LNCAP (cell line): ENCODE measurements around the gene NPR2.

Experiments
- CTCF ChIP-seq: fragments of 450-650 bp; IDR thresholded peaks from 2 replicates; pipeline ENCODE4 v1.5.1; 2017; ENCODE audit warnings: mild to moderate bottlenecking

NPR2 gene

GRCh38 chr9:35792826-35793225, 1.4 kb downstream of the NPR2 start:
- no peak for TF ChIP-seq CTCF

DNA sequence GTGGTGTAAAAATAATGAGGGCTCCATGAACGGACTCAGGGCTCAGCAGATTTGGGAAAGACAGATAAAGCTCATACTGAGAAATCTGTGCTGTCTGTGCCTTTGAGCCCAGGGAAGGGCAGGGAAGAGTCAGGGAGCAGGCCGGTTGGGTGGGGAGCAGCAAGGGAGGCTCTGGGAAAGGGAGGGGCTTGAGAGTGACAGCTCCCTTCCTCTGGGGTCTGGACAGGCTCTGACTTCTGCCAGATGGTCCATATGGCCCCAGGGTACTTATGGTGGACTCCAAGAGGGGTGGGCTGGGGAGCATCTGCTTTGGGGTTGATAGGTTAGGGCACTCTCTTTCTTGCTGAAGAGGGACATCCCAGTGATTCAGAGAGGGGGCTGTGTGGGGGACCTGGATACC, 2.1 kb downstream of the NPR2 start:
- TF ChIP-seq CTCF: no peak

DNA sequence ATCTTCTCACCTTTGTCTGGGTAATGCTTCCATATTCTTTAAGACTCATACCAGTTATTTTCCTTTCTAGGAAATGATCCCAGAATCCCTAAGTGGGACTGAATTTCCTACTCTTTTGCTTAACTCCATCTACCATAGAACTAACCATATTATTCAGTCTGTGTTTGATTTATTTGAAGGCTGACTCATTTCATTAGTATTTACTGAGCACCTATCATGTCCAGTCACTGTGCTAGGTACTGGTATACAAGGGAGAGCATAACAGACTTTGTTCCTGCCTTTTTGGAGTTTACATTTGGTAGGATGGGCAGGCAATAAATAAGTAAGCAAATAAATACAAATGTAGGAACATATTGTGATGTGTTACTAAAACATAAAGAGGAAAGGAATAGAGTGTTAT, 4.3 kb downstream of the NPR2 start:
- no peak for TF ChIP-seq CTCF

DNA sequence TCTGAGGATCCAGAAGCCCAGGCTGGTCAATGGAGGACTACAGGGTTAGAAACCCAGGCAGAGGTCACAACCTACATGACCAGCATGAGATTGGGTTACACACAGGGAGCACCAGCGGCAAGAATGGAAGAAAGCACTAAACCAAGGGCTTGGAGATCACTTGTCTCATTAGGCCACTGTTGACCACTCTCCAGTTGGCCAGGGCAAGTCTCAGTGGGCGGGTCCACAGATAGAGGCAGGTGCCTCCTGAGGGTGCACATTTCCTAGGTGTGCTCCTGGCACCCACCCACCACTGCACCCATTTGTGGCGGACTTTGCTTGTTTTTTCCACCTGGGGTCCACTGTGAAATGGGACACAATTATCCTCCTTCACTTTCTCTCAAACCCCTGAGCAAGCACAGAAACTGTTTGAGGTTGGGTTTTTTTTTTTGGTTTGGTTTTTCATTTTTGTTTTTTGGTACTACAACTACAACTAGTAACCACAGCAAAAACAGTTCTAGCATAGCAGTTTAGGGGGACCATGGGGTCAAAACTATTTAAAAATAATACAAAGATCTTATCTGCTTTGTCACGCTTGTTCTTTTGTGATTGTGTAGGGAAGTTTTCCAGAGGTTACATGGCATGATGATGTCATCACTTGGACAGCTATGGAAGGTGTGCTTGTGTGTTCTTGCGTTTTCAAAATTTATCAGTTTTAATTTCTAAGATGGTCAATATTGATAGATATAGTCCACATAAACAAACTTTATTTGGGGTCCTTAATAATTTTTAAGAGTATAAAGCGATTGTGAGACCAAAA, 6.1 kb downstream of the NPR2 start:
- no peak for TF ChIP-seq CTCF

GRCh38 chr9:35798658-35799374, 7.4 kb downstream of the NPR2 start:
- no peak for TF ChIP-seq CTCF

DNA sequence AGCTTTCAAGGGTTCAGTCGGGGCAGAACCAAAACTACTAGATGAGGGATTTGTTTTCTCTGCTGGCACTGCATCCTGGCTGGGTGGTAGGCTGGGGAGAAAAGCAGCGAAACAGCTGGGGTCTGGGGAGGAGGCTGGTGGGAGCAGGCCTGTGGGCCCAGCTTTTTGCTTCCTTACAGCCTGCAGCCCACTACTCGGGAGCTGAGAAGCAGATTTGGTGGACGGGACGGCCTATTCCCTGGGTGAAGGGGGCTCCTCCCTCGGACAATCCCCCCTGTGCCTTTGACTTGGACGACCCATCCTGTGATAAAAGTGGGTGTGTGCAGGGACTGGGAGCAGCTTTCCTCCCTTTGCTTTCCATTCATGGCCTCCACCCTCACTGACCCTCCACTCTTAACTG, 9.1 kb downstream of the NPR2 start:
- TF ChIP-seq CTCF: no peak

DNA sequence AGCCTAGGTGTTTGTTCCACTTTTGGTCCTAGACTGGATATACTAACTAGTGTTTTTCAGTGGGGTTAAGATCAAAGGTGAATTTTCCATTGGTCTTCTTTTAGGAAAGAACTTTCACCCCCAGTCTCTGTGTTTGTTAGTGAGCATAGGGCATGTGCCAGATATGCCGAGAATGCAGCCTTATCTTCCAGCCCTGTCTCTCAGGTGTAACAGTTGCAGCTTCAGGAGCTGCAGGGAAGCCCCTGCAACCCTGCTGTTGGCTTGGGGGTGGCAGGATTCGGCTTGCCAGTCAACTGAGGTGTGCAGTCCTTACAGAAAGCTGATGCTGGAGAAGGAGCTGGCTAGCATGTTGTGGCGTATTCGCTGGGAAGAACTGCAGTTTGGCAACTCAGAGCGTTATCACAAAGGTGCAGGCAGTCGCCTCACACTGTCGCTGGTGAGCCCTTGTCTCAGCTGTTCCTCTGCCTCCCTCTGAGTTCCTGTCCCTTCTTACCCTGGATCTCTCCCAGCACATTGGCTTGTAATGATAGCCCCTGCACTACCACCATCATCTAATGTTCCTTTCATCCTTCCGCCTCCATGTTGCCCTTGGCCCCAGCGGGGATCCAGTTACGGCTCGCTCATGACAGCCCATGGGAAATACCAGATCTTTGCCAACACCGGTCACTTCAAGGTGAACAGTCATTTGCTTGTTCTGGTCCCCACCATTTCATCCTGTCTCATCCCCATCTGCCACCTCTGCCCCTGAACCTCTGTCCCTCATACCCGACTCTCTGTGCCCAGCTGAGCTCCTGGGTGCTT, 10.1 kb downstream of the NPR2 start:
- no peak for TF ChIP-seq CTCF
